ENCODE measurements around the gene POLE. TPM values are rescaled to one million over a fixed set of nuclear protein-coding genes. Genes with fewer than 3 reads are reported as not detected.

POLE gene
- total RNA-seq, 4 donors from 2014 or later: 15.8 to 60.8 (median 27.1) TPM

GRCh38 chr12:132672678-132673077, 14.5 kb downstream of the POLE start:
- no peak for TF ChIP-seq CTCF (IDR thresholded peaks at IDR 0.05)
- DNase-seq (ENCODE audit: low spot score): no peak
- ATAC-seq (ENCODE audit: low FRiP score): no peak

- DNase-seq (ENCODE audit: low spot score): no peak
- no peak for ATAC-seq (ENCODE audit: low FRiP score)
- no peak for TF ChIP-seq CTCF (IDR thresholded peaks at IDR 0.05)
Observed at GRCh38 chr12:132672116-132672515, 15.0 kb downstream of the POLE start.

GRCh38 chr12:132669166-132669879, 17.8 kb downstream of the POLE start:
- DNase-seq (ENCODE audit: low spot score): no peak
- ATAC-seq (ENCODE audit: low FRiP score): no peak
- TF ChIP-seq CTCF (IDR thresholded peaks at IDR 0.05): no peak

GRCh38 chr12:132668191-132669088, 18.7 kb downstream of the POLE start:
- no peak for TF ChIP-seq CTCF (IDR thresholded peaks at IDR 0.05)
- ATAC-seq (ENCODE audit: low FRiP score) (no peak), DNase-seq (ENCODE audit: low spot score) (no peak)

- DNase-seq (ENCODE audit: low spot score): no peak
- ATAC-seq (ENCODE audit: low FRiP score): no peak
- no peak for TF ChIP-seq CTCF (IDR thresholded peaks at IDR 0.05)
Observed at GRCh38 chr12:132665794-132666193, 21.3 kb downstream of the POLE start.

- DNase-seq (ENCODE audit: low spot score): no peak
- no peak for TF ChIP-seq CTCF (IDR thresholded peaks at IDR 0.05)
- no peak for ATAC-seq (ENCODE audit: low FRiP score)
Observed at GRCh38 chr12:132665149-132665491, 22.0 kb downstream of the POLE start.

Measured in omental fat pad (tissue), 4 donors.